NCI-H526 treated with DMSO at 0.1 percent for 48 hours (cell line): ENCODE results near the gene LNX1.

Source experiments
- DNase-seq: peaks from one replicate; lab custom pipeline; 2025; lab: John Stamatoyannopoulos, UW

Gene LNX1

DNA sequence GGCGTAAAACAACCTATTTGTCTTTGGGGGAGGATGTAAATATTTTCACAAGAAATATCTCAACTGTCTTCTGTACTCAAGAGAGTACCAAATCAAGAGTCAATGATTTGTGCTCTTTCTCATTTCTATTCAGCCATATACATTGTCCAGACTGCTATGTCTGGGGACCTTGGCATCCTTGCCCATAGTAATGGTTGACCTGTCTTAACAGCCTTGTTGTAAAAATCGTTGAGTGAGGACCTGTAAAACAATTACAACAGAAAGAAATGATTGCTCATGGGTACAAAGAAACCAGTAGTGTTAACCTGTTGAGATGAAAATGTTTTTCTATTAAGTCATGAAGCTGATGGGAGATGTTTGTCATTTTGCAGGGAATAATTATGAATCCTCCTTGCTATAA is 56.6 kb downstream of the LNX1 start:
- no peak for DNase-seq

DNA sequence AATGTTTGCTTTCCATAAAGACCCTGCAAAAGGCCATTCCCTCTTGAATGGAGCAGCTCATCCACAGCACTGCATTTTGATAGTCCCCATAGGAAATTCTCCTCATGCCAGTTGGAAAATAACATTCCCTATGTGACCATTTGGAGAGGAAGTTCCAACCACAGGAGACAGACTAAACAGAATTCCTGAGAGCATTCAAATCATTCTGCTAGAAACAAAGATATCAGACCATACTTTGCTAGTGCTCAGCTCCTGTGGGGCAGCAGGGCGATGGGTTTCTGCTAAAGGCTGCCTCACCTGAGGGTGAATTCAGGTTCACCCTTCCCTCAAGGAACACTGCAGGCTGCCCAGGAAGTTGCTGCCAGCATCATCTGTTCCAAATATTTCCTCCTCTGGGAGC is 58.8 kb downstream of the LNX1 start:
- DNase-seq = no peak

DNA sequence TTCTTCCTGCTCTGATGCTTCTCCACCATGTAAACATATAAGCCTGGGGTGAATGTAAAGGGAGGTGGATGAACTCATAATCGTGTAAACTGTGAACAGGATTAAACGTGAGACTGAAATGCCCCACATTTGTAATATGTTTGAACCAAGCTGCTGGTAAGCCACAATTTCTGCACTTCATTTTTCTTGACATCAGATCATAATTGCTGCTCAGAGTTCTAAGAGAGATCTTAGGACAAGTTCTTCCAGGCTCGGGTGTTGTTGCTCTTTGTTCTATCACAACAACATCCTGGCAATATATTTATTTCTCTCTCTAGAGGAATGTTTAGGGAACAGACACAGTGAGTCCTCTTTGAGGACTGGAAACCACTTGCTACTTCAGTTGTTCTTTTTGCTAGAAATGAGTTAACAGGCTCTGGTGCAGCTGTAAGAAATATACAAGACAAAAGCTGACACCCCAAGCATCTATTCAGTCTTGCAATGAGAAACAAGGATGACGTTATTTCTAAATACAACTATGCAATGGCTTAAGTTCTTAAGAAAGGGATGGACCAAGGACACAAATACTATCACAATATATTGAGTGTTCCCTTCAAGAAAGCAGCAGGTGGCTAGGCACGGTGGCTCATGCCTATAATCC is 59.6 kb downstream of the LNX1 start:
- no peak for DNase-seq

DNA sequence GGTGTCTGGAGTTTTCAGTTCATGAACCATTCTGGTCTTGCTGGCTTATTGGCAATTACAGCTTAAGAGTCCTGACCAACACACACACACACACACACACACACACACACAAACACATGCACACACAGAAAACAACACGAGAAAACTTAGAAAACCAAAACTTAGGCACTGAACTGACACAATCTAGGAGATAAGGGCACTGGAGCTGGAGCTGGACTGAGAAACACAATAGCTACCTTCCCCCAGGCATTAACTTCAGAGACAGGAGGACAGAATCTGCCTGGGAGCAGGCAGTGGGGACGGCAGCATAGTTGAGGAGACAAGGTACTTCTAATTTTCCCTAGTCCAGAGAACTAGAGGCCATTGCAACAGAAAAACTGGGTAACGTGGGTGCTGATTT is 62.3 kb downstream of the LNX1 start:
- no peak for DNase-seq

DNA sequence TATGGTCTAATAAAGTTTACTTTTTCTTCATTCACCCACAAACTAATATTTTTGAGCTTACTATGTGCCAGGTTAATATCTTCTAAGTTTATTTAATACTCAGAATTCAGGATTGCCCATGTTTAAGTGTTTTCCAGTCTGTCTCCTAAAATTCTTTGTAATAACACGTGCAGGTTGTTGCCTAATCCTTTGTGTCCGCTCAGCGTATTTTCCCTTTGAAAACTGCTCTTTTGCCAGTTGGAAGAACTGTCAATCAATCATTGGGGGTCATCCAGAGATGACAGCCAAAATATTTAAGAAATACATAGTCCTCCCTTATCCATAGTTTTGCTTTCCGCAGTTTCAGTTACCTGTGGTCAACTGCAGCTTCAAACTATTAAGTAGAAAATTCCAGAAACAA is 63.4 kb downstream of the LNX1 start:
- no peak for DNase-seq

DNA sequence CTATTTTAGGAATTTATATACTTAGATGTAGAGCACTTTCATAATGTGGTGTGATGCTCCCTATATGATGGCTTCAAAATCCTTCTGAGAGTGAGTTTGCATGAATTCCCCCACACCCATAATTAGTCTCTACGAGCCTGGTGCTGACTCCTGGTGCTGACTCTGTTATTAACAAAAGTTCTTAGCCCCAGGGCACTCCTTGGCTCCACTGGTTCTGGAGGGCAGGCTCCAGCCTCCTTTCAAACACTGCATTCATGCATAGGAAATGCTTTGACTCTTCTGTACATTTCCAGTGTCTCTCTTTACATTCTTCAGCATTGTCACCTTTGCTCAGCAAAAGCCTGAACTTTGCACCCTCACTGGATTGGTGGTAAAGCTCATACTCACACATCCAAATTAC is 64.0 kb downstream of the LNX1 start:
- no peak for DNase-seq

DNA sequence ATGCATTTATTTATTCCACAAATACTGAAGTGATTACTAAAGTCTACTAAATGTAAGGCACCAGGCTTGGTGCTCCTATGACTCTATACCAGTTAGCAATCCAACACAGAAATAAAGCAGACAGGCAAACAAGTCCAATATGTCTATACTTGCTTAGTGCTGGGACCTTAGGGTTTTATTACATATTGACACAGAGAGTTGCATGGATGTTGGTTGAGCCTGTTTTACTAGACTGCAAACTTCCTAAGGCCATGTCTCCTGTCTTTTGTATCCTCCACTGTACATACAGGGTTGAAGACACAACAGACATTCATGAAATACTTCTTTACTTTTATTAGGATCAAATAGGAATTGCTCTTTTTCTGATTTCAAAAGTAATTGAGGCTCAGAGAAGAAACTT is 69.0 kb downstream of the LNX1 start:
- DNase-seq = no peak

DNA sequence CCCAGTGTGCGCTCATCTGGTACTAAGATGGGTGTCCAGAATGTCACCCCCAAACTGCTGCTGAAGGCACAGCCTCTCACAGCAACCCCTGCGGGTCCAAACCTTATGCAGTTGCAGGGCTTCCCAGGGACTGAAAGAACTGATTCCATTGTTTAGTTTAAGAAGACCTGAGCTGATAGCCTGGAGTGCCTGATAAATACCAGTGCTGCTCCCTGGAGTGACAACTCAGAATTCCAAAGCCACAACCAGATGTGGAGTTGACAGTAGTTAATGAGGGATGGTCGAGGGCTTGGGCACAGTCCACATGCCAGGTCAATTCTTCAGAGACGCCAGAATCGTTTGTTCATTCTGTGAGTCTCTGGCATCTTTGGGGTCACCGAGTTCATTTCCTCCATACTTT is 71.2 kb downstream of the LNX1 start:
- no peak for DNase-seq

DNA sequence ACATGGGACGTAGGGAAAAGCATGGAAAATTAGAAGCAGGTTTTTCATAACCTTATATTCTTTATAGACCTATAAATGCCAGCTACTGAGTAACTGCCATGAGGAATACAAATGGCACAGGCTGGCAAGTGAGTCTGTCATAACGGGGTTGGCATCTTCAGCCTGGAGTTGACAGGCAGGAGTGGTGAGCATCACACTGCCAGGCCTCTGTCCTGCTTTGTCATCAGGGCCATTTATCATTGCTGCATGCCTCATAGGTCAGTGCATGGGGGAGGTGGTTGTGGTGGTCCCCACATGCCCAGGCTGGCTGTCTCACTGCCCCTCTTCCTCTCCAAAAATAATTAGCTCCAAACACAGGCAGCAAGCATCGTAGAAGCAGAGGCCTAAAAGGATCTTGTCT is 72.5 kb downstream of the LNX1 start:
- DNase-seq = no peak

DNA sequence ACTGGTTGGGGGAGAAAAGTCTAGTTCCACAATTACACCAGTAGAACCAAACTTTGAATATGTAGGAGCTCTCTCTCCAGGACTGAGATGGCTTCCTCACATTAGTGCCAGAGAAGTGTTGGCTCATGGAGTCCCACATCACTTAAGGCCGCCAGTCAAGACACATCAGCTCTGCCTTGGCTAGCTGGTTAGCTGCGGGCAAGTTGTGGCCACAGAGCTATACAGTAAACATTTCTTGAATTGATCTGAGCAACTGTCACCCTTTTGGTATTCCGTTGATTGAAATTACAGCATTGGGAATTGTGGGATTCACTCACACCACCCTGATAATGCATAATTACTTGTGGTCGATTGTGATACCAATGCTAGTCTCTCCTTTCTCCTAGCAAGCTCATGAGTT is 76.2 kb downstream of the LNX1 start:
- DNase-seq = no peak

DNA sequence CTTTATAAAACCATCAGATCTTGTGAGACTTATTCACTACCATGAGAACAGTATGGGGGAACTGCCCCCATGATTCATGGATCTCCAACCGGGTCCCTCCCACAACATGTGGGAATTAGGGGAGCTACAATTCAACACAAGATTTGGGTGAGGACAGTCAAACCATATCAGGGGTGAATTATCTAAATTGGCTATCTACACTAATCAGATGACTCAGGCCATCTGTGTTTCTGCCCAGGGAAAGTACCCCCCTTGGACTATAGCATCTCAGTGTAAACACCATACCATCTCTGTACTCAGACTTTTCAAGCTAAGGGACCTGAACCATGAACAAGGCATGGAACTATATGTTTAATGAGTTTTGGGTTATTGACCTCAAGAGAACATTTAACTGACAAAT is 76.8 kb downstream of the LNX1 start:
- no peak for DNase-seq

DNA sequence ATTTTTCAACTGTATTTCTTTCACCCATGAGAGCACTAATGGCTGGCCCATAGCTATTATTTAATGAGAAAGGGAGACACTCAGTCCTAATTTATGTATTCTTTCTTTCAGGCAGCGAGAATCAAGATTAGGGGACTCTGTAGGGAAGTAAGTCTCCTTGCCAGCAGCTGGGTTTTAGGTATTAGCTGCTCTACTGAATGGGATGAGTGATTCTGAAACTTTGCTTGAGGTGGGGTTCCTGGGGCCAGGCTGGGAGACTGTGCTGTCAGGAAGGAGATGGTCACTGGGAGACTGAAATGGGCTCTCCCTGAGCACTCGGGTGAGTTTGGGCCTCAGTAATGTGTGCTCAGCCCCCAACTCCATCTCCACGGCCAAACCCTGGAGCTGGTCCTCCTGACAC is 78.7 kb downstream of the LNX1 start:
- no peak for DNase-seq

DNA sequence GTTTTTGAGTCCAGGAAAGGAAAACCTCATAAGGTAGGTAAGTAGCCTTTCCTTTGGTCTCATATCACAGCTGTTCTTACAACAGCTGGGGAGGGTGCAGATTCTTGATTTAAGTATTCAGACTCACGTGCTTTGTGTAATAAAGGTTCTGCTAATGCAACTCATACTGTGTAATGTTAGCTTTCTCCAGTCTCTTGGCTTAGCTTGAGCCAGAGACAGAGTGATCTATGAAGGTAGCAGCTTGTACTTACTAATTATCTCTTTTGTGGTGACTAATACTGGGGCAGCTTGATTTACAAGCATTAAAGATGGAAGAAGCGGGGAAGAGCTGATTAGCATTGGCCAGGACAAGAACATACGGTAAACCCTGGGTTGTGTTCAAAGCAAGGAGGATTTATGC is 80.3 kb downstream of the LNX1 start:
- no peak for DNase-seq

DNA sequence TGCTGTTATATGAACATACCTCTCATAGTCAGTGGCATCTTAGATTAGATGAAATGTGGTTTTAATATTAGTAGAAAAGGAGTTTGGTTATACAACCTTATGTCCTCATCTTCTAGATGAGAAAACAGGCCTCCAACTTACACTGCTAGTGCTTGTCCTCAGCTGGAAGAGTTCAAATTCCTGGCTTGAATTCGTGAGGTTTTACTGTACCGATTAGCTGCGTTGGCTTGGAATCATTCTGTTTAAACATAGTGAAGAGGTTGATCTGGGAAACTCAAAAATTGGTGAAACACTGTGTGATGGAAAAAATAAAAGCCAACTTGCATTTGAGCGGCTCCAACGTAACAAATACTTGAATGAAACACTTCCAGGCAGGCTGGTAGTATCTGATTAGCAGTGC is 81.0 kb downstream of the LNX1 start:
- no peak for DNase-seq

DNA sequence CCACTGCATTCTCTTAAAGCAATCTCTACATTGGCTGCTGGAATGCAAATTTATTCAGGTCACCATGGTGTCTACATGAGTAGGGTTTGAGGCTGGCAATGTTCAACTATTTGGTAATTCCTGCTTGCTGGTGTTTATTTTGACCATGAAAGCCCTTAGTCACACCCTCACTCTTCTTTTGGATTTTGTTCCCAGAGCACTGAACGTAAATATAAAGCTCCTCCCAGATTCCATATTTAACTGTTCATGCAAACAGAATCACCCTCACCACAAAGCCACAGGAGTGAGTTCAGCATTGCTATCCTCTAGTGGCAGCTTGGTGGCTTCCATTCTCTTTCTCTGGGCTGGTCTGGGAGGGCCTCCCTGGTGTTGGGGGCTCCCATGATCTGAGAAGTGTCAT is 82.8 kb downstream of the LNX1 start:
- DNase-seq = no peak

DNA sequence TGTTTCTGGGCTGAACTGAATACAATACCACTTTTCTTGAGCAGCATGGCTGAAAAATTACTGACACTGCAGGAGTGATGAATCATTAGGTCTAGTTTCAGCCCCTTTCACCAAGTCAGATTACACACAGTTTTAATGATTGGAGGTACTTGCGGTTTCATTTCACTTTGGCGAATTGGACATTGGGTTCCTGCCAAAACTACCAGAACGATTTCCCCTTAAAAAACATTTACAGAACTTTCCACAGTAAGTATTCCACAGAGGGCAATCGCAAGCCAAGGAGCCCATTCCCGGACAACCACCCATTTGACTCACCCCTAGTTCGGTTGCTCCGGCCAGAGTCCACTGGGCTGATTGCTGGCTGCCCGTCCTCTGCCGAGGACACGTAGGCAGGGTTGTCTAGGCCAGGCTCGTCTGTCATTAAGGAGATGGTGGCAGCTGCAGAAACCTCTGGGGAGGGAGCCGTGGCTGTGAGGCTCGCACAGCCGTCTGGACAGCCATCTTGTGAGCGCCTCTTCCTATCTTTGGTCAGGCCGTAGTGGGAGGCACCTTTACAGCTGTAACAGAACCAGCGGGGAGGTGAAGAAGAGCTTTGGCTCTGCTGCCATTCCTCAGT is 83.5 kb downstream of the LNX1 start:
- DNase-seq = no peak

DNA sequence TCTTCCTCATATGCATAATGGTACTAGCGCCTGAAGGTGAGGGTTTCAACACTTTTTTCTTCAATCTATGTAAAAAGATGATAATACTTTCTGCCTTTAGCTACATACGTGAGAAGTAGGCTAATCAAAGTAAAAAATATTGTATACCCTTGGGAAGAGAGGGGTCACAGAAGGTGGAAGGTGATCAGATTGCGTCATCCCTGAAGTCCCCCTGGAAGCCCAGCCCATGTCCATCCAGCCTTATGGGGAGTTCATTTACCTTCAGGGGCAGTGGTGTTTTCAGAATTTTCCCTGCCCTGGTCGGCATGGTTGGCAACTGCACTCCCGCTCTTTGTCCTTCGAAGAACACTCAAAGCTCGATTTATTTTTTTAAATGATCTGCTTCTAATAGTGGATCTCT is 84.2 kb downstream of the LNX1 start:
- DNase-seq = no peak

DNA sequence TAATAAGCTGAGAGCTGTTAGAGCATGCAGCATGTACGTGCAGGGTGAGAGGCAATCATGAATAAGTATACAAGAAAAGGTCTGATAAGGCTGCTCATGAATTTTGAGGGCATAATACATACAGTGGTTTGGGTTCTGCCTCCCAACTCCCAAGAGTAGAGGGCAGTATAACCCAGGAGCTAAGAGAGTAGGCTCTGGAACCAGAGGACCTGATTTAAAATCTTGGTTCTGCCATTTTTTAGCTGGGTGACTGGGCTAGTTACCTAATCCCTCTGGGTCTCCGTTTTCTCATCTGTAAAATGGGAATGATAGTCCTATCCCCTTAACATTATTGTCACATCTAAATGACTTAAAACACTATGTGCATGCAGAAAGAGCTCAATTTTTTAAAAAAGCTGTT is 85.3 kb downstream of the LNX1 start:
- no peak for DNase-seq

DNA sequence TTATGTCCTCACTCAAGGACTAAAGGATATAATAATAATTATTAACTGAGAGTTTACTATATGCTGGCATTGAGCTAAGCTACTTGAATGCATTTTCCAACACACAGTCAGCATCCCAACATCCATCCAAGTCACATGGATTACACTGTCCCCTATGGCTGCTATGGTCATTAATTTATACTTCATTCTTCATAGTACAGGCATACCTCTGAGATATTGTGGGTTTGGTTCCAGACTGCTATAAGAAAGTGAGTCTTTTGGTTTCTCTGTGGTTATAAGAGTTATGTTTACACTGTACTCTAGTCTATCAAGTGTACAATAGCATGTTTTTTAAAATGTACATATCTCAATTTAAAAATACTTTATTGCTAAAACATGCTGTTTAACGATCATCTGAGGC is 89.2 kb downstream of the LNX1 start:
- no peak for DNase-seq

DNA sequence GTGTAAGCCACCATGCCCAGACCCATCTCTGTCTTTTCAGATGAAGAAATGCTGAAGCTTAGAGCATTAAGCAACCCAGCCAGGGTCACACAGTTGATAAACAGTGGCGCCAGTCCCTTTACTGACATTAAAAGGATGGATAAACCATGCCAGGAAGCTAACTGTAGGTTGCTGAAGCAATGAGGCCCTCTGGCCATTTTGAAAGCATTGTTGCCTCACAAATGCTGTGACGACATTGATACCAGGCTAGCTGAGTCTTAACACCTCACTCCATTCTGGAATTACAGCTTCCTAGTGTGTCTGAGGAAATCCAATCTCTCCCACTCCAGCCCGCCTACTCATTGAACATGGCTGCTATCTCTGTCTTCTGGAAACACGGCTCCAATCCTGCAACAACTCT is 89.7 kb downstream of the LNX1 start:
- DNase-seq = no peak

DNA sequence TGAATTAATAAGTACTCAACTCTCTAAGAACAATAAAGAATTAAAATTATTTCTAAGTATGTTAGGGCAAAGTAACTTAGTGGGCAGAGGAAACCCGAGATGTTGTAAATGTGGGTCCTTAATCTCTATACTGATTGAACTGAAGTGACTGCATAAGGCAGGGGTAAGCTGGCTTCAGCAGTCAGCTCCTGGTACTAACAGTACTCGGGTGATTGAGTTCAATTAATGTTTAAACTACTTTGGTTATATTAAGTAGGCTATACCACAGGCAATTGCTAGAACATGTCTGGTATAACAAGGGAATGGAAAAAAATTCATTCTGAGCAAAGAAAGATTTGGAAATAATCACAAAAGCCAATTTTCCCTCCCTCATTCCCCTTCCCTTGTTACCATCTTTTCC is 90.7 kb downstream of the LNX1 start:
- no peak for DNase-seq

DNA sequence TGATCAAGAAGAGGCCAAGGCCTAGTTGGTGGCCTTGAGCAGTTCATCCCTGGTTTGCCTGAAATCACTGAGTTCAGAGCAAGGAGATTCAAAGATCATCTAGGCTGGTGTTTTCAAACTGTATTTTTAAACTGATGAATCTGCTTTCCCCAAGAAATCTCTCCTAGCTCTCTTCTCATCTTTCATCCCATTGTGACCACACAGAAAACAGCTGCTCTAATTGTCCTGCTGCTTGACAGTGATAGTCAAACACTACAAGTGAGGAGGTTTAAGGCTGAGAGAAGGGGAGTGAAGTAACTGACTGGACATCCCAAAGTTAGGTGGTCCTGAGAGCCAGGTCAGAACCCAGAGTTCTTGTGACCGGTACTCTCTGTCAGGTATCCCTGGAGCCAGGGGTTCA is 91.5 kb downstream of the LNX1 start:
- no peak for DNase-seq

DNA sequence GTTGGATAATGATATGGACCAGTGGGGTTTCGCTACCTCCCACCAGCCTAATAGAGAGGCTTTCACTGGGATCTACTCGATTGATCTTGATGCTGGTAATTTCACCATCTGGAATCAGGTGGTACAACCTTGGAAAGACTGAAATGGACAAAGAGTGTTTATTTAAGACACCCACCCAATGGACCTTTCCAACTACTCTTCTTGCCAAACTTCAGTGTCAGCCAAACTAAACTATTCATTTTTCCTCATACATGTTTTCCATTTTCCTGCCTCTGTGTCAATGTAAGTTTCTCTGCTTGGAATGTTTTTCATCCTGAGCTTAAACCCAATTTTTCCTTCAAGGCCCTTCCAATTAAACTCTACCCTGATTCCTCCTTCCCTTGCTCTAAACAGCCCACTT is 92.6 kb downstream of the LNX1 start:
- no peak for DNase-seq

DNA sequence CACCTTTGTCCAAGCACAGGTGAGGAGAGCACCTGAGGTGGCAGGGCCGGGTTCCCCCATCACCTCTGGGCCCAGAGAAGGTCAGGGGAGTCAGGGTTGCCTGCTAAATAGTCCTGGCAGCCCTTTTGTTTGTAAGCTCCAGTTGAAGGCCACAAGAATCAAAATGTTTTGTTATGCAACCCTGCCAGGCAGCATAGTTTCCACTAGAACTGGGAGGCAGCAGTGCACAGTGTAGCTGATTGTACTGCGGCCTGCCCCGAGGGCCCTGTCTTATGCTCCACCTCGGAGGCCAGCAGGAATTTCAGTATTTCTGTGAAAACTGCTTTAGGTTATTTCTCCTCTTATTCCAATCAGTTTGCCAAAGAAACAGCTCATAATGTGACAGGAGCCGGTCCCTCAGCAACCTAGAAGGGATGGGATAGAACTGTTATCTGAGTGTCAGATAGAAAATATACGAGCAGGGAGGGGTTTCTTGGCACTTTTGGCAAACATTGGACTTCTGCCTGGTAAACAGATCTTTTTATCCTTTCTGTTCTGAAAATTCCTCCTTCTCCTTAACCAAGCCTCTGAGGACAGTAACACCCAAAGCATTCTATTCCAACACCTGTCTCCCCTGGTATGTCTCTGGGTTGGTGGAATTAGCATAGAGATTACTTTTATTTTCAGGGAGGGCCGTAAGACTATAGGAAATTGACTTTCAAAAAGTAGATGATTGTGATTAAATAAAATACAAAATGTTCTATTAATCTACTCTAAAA is 93.6 kb downstream of the LNX1 start:
- DNase-seq = no peak
